Muscle of arm (tissue), 14 donors: ENCODE data around the gene BIRC3. TPM values are rescaled to one million over a fixed set of nuclear protein-coding genes. Genes with fewer than 3 reads are reported as not detected.

Experiments
- DNase-seq: peaks from one replicate; pipeline ENCODE4 v3.0.0-alpha.2; 2013
- long read RNA-seq, 11 donors: transcript quantifications; one replicate each; lab custom pipeline, GENCODE V29; 2026
- polyA plus RNA-seq, 12 donors: library from polyadenylated mRNA; unstranded; fragments of 120-200 nt; gene quantifications; one replicate each; pipeline ENCODE4 v1.2.1, GENCODE V29; 2013; ENCODE audit not compliant: insufficient read length in 12 of 12

The BIRC3 gene
- 1 to 10 TPM in 7 of 12 donors, under 1 TPM in 4, not detected in 1; 0.74 to 7.6 (median 1.6) TPM for polyA plus RNA-seq
- long read RNA-seq, donor 1: 0 reads
- long read RNA-seq, donor 2: 0 reads
- long read RNA-seq, donor 3: 0 reads
- long read RNA-seq, donor 4: 0 reads
- long read RNA-seq, donor 5: 0 reads
- long read RNA-seq, donor 6: 0 reads
- long read RNA-seq, donor 7: 0 reads
- long read RNA-seq, donor 8: 0 reads
- long read RNA-seq, donor 9: 0 reads
- long read RNA-seq, donor 10: 0 reads
- long read RNA-seq, donor 11: 0 reads

DNA sequence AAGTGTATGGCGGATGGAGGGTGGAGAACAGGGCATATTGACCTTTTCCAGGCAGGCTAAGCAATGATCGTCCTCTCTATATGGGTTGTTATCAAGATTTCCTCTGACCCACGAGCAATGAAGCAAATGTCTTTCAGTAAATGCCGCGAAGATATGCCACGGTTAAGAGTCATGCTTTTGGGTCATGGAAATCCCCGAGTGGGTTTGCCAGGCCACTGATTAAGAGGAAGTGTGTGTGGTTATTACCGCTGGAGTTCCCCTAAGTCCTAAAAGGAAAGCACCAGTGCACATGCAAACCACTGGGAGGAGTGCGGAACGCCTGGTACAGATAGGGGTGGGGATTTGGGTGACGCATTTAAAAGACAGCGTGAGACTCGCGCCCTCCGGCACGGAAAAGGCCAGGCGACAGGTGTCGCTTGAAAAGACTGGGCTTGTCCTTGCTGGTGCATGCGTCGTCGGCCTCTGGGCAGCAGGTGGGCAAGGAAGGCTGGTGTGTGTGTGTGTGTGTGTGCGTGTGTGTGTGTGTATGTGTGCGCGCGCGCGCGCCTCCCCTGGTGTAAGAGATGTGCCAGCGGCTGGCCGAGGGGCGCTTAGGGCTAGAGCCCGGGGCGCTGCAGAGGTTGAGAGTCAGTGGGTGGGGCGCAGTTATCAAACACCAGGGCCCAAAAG, at the start of gene BIRC3:
BIRC3 (plus strand) TSS at position 386 of the 669 bp plus-strand sequence. CDS start 7,026 bp downstream, outside the sequence.
- peak; percentile 59 for DNase-seq

DNA sequence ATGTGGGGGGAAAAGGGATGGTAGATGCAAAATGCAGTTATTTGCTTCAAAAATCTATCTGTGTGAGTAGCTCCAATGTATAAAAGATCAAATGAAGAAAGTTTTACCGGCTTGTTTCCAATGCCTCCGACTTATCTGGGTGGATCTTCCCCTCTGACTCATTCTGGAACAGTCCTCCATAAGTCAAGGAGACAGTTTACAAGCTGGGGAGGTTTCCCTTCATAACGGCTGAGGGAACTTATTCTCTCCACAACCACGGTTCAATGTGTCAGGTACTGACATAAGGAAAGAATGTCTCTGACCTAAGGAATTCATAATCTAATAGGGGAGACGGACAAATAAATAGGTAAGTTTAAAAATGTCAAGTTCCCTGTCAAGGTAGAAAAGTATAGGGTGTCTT, 49.7 kb upstream of the BIRC3 start:
- DNase-seq: no peak

DNA sequence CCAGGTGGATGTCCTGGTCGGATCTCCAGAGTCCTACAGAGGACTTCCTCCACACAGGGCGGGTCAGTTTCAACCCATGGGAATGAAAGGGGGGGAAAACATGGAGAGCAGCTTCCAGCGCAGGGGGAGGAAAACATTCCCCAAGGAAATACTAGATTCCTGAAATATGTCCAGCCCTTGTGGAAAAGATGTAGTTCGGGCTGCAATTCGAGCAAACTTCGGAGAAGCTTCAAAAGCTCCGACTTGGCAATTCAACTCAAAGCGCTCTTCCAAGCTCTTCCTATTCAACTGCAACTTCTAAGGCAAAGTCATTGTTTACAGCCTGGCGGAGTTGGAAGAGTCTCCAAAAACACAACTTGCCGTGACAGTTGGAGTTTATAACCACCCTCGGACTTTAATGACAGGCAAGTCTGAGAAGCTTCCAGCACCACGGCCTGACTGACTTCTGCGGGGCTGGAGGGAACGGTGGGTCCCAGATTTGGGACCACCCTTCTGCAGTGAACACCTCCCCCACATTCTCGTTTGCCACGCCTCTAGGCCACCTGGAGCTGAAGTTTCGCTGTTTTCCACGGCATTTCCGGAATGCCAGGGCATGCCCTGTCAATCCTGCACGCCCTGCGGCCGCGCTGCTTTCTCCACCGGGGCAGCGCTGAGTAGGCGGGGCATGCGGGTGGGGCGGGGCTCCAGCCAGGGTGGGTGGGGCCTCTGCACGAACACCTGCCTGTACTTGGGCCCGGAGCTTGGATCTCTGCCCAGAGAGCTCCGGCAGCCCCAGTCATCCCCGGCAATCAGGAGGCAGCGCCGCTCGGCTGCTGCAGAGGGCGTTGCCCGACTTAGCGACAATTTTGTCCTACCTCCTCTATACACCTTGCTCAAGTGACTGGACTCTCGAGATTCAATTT, 49.0 kb upstream of the BIRC3 start:
- DNase-seq: peak; percentile 61

DNA sequence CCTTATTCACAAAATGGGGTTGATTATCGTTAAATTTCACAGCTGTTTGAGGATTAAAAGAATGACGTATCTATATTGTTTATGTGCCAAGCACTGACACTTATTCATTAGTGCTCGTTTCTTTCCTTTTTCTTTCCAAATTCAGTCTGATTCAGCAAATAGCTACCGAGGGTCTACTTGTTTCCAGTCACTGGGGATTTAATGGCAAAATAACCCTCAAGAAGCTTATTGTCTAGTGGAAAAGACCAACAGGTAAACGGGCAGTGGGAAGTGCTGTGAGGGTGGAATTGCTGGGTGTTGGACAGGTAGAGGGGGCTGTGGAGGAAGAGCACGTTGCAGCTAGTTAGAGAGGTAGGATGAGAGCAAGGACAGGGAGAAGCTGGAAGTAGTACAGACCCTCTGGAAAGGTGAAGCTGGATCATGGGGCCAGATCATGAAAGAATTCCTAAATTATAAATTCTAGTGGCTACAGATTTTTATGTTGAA, 48.3 kb upstream of the BIRC3 start:
- DNase-seq: no peak

DNA sequence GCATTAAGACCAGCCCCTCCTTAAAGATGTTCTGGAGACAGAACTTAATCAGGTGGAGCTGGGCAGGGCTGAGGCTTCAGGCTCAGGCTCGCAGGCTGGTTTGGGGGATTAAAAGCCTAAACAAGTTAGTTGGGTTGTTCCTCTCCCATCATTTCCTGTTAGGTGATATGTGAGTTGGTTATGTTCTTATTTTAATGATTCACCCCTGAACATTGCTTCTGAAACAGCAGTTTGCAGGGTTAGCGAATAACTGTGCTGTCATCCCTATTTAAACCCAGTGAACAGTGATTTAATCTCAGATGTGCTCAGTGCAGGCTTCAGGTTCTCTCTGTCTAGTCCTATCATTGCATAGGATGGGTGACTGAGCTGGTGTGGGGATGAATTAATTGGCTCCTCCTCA, 47.4 kb upstream of the BIRC3 start:
- no peak for DNase-seq

DNA sequence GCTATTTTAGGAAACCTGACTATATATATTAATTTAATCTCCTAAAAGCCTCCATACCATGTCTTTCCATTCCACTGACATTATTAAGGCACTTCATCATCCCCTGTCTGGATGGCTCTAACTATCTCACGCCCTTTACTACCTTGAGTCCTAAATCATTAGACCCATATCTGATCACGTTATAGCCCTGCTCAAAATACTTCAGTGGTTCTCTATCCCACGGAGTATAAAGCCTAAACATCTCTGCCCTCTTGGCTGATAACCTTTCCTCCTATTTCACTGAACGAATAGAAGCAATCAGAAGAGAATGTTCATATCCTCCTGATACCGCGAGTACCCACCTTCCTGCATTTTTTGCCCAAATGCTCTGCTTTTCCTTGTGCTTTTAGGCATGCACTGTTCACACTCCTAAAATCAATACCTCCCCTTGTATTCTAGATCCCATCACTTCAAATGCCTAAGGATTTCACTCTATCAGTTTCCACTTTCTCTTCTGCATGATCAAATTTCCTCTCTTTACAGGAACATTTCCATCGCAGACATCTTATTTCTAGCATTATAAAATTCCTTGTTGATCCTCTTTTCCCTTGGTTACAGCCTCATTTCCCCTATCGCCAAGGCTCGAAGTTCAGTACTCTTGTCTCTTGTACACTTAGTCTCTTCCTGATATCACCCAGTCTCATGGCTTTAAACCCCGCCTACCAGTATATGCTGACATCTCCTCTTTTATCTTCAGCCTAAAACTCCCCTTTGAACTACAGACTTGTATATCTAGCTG, 45.0 kb upstream of the BIRC3 start:
- no peak for DNase-seq

DNA sequence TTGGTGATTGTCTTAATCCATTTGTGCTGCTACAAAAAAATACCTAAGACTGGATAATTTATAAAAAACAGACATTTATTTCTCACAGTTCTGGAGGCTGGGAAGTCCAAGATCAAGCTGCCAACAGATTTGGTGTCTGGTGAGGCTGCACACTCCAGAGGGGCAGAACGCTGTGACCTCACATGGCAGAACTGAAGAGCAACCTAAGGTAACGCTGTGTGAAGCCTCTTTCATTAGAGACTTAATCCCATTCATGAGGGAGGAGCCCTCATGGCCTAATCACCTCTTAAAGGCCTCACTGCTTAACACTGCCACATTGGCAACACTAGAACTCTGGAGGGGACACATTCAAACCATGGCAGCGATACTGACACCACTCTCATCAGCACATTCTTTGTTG, 42.7 kb upstream of the BIRC3 start:
- DNase-seq: no peak

DNA sequence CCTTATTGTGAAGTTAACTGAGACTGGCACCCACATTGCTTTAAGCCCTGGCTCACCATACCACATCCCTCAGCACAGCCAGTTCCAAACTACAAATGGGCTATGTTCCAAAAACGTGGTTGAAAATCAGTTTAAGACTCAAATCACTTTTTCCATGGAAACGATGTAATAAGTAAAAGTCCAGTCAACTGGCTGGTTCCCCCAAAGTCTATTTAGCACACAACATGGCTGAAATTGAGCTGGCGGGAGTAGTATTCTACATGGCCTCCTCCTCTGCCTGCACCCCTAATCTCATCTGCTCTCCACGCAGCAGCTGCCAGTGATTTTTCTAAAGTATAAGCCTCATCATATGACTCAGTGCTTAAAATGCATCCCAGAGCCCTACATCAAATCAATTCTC, 40.9 kb upstream of the BIRC3 start:
- DNase-seq: peak; percentile 61

DNA sequence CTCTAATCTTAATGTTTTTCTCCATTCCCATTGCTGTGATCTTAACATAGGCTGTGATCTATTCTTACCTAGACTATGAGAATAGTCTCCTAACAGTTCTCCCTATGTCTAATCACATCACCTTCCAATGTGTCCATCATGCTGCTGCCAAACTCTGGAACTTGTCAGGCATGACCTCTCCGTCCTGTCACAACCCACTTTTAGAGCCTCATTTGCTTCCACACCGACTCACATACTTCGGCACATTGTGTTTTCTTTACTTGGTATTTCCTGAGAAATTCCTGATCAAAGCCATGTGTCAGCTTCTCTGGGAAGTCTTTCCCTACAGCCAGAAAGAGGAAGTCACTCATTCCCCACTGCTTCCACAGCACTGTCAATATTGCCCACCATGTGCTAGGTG, 40.5 kb upstream of the BIRC3 start:
- no peak for DNase-seq

DNA sequence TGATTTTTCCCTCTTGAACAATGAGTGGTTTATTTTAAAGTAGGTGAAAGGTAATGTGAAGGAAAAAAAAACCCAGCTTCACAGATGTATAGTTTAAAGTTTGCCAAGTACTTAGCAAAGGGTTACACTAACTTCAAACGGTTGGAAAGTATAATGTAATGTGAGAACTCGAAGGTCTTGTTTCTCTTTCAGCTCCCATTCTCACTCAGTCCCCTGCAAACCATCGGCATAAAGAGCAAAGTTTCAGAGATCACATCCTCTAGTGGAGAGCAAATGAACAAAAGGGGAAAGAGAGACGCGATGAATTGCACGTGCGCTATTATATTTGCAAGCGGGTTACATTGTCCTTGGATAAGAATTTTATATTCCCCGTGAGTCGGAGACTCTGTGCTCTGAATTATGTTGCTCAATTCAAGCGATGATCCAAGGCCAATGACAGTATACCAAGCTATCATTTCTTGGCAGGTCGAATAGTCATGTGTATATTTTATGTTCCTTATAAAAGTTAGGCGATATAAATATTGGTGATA, 37.6 kb upstream of the BIRC3 start:
- peak; percentile 63 for DNase-seq

DNA sequence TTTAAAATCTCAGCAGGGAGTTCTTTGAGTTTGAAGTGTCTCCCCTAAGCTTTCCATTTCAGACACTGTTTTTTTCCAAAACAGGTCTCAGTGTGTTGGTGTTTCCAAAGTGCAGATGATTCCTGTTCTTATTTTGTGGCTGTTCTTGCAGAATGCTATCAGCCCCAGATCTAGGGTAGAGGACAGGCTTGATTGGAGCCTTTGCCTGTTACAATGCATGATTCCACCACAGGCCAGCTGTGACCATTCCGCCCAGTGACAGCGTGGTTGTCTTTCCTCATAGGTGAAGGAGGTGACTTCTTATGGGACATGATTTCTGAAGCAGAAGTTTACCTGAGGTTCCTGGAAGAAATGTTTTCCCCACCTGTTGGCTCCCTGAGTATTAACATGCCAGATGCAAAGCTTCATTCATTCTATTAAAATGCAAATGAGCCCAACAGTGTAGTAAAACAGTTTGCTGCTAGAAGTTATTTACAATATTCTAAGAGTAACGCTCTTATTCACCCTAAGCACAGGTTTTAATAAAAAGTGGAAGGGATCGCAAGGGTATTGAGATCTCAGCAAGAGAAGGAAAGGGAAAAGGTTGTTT, 36.9 kb upstream of the BIRC3 start:
- no peak for DNase-seq

DNA sequence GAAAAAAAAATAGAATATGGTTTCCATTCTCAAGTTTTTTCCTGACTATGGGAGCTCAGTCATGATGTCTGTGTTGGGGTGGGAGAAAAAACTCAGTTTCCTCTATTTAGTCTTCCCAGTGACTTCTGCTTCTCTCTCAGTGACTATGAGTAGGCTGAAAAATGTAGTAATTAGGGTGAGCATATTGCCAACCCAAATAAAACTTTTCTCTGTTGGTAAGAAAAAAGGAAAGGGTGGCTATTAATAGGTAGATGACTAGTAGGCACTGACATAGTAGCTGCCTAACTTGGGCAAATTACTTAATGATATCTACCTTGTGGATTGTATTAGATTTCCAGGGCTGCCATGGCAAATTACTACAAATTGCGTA, 34.2 kb upstream of the BIRC3 start:
- DNase-seq: no peak

DNA sequence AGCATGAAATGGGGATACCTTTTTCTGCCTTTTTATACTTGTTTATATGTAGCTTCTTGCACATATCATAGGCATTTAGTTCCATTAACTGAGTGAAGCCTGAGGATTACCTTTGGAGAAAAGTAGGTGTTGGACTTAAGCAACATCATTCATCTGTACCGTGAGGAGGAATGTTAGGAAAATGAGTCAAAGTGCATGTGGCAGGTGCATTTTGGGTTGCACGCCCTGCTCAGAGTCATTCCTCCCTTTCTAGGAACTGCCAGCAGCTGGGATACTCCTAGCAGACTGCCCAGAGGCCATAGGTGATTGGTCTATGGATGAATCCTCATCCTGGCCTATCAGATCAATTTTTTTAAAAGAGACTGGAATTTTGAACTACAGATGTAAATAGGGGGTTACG, 33.3 kb upstream of the BIRC3 start:
- DNase-seq: no peak

DNA sequence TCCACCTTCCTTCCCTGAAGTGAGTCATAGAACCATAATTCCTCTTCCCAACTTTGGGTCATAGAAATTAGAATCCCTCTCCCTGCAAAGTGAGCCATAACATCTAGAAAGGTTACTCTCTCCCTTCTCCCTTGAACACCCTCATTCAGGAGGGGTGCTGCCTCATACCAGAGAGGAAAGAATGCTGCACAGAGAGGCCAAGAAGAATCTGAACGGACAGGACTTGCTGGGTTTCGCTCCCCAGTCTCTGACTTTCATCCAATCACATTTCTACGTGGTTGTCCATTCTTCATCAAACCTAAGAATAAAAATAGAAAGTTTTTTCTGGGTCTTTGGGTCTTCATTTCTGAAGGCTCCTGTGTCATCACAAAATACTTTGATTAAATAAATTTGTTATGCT, 31.0 kb upstream of the BIRC3 start:
- no peak for DNase-seq

DNA sequence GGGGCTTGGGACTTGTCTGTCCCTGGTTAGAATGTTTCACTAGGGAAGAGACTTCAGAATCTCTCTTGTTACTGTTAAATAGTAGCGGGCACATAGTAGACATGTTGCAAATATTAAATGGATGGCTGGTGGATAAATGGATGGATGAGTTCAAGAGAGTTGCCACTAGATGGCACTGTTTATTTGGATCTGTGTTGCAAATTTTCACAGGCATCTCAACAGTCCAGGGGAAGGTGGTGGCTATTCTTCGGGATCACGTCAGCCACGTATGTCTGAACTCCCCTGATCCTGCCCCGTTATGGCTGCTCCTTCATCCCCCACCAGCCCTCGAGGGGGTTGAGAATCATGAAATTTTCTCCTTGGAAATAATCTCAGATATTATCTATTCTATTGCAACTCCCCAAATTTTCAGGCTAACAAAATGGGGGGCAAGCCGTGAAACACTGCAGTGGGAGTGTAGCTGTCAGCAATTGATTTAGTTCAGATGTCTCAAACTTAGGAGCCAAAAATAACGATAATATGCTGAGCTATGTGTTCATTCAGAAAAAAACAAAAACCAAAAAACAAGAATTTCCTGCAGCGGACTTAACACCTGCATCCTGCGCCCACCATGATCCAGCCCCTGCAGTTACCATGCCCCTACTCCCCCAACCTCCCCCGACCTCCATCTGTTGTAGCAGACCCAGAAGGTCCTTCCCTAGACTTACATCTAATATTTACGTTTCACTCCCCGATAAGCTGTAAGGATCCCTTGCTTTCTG, 29.1 kb upstream of the BIRC3 start:
- DNase-seq: peak; percentile 67

DNA sequence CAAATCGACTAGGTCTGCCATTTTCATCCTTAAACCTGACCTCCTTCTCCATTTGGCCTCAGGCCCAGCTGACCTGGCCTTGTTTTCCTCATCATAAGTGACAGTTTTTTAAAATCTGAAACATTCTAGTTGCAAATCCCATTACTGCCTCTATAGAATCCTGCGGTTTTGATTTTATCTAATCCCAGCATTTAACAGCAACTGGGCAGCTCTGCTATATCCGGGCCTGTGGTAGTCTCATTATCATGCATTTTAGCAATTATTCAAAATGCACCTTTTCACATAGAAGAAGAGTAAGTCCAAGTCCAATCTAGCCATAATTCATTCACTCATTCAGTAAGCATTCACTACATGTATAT, 28.6 kb upstream of the BIRC3 start:
- DNase-seq: no peak

DNA sequence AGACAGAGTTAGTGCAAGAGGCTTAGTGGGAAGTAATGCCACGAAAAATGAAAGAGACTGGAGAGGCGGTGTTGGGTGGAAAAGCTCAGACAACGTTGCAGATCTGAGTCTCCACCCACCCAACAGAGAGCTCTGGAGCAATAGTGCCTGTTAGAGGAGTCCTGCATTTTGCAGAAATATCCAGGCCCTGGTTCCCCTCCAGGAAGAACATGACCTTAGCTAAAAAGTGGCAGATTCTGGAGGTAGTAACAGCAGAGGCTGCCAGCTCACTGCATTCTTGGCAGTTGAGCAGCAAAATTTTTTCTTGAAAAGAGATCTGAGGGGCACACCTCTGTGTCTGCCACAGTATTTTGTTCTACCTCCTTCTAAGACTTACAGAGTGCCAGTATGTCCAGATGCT, 27.7 kb upstream of the BIRC3 start:
- no peak for DNase-seq

DNA sequence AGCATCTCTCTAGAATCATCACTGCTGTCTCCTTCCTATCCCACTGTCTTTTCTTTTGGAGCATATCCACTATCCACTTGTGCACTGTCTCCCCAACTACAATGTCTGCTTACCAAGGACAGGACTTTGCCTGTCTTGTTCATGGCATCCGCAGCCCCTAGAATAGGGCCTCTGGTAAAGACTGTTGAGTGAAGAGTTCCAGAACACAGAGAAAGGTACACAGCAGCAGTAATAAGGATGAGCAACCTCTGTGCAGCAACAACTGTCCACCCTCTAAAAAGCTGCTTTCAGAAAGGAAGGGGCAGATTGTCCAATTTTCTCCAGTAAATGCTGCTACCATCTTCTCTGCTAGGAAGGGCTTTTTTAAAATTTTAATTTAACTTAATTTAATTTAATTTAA, 25.5 kb upstream of the BIRC3 start:
- no peak for DNase-seq

DNA sequence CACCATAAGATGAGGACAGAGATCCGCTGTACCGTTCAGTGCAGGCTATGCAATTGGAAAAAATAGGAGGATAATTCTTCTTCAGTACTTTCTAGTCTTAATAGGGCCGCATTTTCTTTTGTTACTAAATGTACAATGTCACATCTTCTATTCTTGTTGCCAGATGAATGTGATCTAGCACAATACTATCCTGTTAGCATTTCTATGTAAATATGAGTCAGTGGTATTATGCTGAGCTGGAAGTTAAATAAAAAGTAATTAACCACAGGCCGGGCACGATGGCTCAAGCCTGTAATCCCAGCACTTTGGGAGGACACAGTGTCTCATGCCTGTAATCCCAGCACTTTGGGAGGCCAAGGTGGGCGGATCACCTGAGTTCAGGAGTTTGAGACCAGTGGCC, 24.4 kb upstream of the BIRC3 start:
- DNase-seq: no peak

DNA sequence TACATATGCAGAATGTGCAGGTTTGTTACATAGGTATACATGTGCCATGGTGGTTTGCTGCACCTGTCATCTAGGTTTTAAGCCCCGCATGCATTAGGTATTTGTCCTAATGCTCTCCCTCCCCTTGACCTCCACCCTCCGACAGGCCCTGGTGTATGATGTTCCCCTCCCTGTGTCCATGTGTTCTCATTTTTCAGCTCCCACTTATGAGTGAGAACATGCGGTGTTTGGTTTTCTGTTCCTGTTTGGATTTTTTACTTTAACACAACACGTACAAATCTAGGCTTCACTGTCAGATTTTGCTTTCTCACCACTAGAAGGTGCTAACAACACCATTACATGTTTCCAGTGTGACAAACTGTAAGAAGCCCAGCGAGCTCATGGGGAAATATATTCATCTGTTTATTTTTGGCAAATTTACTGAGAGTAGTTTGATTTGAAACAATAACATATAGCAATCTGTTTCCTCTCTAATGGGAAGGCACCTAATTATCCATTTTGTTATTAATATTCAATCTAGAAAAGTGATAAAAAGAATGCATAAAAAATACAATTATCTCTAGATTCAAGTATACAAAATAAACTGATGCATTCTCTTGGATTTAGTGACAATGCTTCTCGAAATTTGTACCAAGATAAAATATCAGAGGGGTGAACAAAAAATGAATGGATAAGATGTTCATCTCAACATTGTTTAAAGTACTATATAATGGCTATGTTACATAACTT, 23.2 kb upstream of the BIRC3 start:
- DNase-seq: no peak
